Ovary (tissue), 9 donors: Measurements from ENCODE around the gene HAP1. TPM values are rescaled to one million over a fixed set of nuclear protein-coding genes. Genes with fewer than 3 reads are reported as not detected.

Experiments
- DNase-seq, 5 donors: peaks; one replicate each; pipeline ENCODE4 v3.0.0-alpha.2; 2019 to 2020
- H3K27ac ChIP-seq, 2 donors: fragments of 200-600 bp; one replicate each; pipeline versions ENCODE4 v1.5.1 to v1.8.0; 2019 to 2022
- H3K27me3 ChIP-seq: fragments of 200-600 bp; one replicate; pipeline ENCODE4 v1.8.0; 2022
- H3K36me3 ChIP-seq: fragments of 200-600 bp; sonication (generic); one replicate; pipeline ENCODE4 v1.5.1; 2019
- H3K4me1 ChIP-seq: one replicate; pipeline ENCODE4 v1.8.1; 2013; ENCODE audit warnings: mild to moderate bottlenecking, moderate library complexity; ENCODE audit not compliant: insufficient read depth
- H3K4me3 ChIP-seq: fragments of 200-600 bp; sonication (generic); one replicate; pipeline ENCODE4 v1.5.1; 2017
- H3K9me3 ChIP-seq, 2 donors: fragments of 200-600 bp in 1 of 2; sonication (generic) in 1 of 2; one replicate each; pipeline versions ENCODE4 v1.5.1 to v1.8.1; 2013 to 2019; ENCODE audit warnings: mild to moderate bottlenecking in 1 of 2, moderate library complexity in 1 of 2
- CTCF ChIP-seq, 3 donors: fragments of 450-650 bp in 2 of 3; fragments of 200-600 bp in 1 of 3; IDR thresholded peaks; one replicate each; pipeline versions ENCODE4 v1.5.1 to v1.8.0; 2016 to 2022; ENCODE audit warnings: antibody characterized with exemption in 3 of 3, mild to moderate bottlenecking in 1 of 3
- EP300 ChIP-seq: sonication (generic); formaldehyde crosslinking; IDR thresholded peaks from one replicate; pipeline ENCODE4 v1.6.1; 2017; ENCODE audit warnings: antibody characterized with exemption
- POLR2A ChIP-seq: fragments of 450-650 bp; IDR thresholded peaks from one replicate; pipeline ENCODE4 v1.6.1; 2017; ENCODE audit warnings: antibody characterized with exemption, mild to moderate bottlenecking, moderate library complexity
- WGBS, 3 donors: extraction: QIAGEN DNeasy Blood & Tissue Kit in 1 of 3; methylation state at CpG; one replicate each; pipeline versions ENCODE4 v1.1.5 to v1.1.7; 2013 to 2017; 5-methylcytosine and 5-hydroxymethylcytosine counted together
- intact Hi-C, 4 donors: fragments of 100-400 bp; cut with DNase I; formaldehyde crosslinking; loops; one replicate each; pipeline versions ENCODE4 v1.11.0 to v1.15.1; 2022 to 2023
- polyA plus RNA-seq, 2 donors: library from polyadenylated mRNA; stranded (reverse); fragments of 200-250 nt in 1 of 2; fragments of 350-450 nt in 1 of 2; fragmentation: Illumina TruSeq in 1 of 2; extraction: RNeasy Lipid Tissue Mini Kit (QIAGEN cat#74804) in 1 of 2; gene quantifications; one replicate each; pipeline ENCODE4 v1.2.3, GENCODE V29; 2013 to 2014
- total RNA-seq, 7 donors: library from RNA; depleted of rRNA in 2 of 7; stranded (reverse); fragments of >200 nt in 2 of 7; fragmentation: NEBNext Ultra II Directional in 3 of 7; extraction: Animal tissue kit (Norgen Biotek cat#: 25700) in 3 of 7; gene quantifications; one replicate each; pipeline versions ENCODE4 v1.1.0 to v1.2.4, GENCODE V29; 2016 to 2023
- donor health status: DM: no; HTN: no; CAD: no; lungs with moderate emphysema.
- donor health status: DM: no; HTN: no; CAD: no.
- donor health status: Bipolar disorder and iron deficiency.
- donor health status: DM: yes; HTN: yes; CAD: no.
- donor health status: DM: no; HTN: no; CAD: no.
- donor health status: DM: yes; HTN: yes; CAD: no.

Gene HAP1
- total and polyA plus RNA-seq, 9 donors: 0.12 to 1.5 (median 0.56) TPM

- Histone ChIP-seq H3K27me3 (no peaks in the 10 kb centered on the region), H3K27ac (no peak overlapping the region), H3K9me3 (no peaks in the 10 kb centered on the region), H3K36me3 (no peaks in the 10 kb centered on the region), H3K4me3 (no peak overlapping the region), H3K4me1 (no peaks in the 10 kb centered on the region)
- 89 to 92% (median 91%) methylated on average over 6 of the region's 6 CpGs for WGBS, 3 donors
- DNase-seq: no peak
- intact Hi-C loops: no loop called here
- TF ChIP-seq EP300 (no peak), POLR2A (no peak), CTCF (IDR thresholded peaks at IDR 0.05) (no peak)
Measured at GRCh38 chr17:41748275-41748674, 13.8 kb upstream of the HAP1 start.

- TF ChIP-seq CTCF (IDR thresholded peaks at IDR 0.05): no peak
- TF ChIP-seq POLR2A: no peak
- no peak for TF ChIP-seq EP300
- Histone ChIP-seq H3K9me3 (no peaks in the 10 kb centered on the region), H3K36me3 (no peaks in the 10 kb centered on the region), H3K27me3 (no peaks in the 10 kb centered on the region), H3K27ac (no peak overlapping the region), H3K4me1 (no peaks in the 10 kb centered on the region), H3K4me3 (no peak overlapping the region)
- WGBS, 3 donors: 77 to 84% (median 81%) methylated on average over 9 of the region's 9 CpGs
- intact Hi-C loops: no loop called here
- DNase-seq: no peak
Measured at GRCh38 chr17:41741709-41742108, 7.3 kb upstream of the HAP1 start.

GRCh38 chr17:41740506-41740905 is 6.1 kb upstream of the HAP1 start:
- Histone ChIP-seq H3K4me1 (no peaks in the 10 kb centered on the region), H3K36me3 (no peaks in the 10 kb centered on the region), H3K27ac (no peak overlapping the region), H3K9me3 (no peaks in the 10 kb centered on the region), H3K4me3 (no peak overlapping the region), H3K27me3 (no peaks in the 10 kb centered on the region)
- TF ChIP-seq CTCF (IDR thresholded peaks at IDR 0.05): no peak
- WGBS, 3 donors: 91 to 94% (median 91%) methylated on average over 5 of the region's 5 CpGs
- DNase-seq: no peak
- intact Hi-C loops: no loop called here

GRCh38 chr17:41739661-41740352 is 5.4 kb upstream of the HAP1 start:
- no peaks in the 10 kb centered on the region for H3K9me3 ChIP-seq
- no peak overlapping the region for H3K27ac ChIP-seq
- intact Hi-C loops: loop anchor here in 2 of 4 donors (2.0 kb wide), 1 partner anchor 61 kb away; no protein-coding TSS in a partner anchor
- WGBS, 3 donors: 65 to 75% (median 74%) methylated on average over 9 of the region's 9 CpGs
- H3K4me3 ChIP-seq: no peak overlapping the region
- no peak for DNase-seq
- peaks cover 1% of the 10 kb centered on the region for H3K4me1 ChIP-seq
- no peak for TF ChIP-seq EP300
- TF ChIP-seq POLR2A: no peak
- TF ChIP-seq CTCF (IDR thresholded peaks at IDR 0.05): no peak
- H3K36me3 ChIP-seq: no peaks in the 10 kb centered on the region
- no peaks in the 10 kb centered on the region for H3K27me3 ChIP-seq
